ENCODE results near the gene AHRR.

AHRR gene

DNA sequence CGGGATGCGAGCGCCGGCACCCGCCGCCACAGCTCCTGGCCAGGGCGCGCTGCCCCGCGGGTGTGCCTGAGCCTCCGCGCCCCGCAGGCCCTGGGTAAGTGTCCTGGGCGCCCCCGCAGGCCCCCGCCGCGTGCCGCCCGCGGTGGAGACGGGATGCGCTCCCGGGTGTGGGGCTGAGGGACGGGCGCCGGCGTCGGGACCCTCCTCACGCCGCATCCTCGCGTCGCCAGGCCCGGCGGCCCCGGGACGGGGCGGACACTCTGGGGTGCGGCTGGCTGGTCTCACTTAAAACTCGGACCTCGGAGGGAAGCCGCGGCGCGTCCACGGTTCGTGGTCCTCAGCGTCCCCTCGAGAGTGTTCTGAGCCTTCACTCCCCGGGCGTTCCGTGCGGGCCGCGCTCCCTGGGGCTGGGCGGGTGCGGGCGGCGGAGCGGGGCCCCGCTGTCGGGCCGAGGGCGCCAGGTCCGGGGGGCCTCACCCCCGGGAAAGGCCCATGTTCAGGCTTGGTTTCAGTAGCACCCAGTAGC lies 275 bp downstream of the AHRR start:
- DNase-seq, result no peak

- DNase-seq, result peak; percentile 50
These were observed 897 bp downstream of the AHRR start for GRCh38 chr5:322281-322941.

GRCh38 chr5:322942-323879 lies 1.7 kb downstream of the AHRR start:
- peak; percentile 55 for DNase-seq

DNA sequence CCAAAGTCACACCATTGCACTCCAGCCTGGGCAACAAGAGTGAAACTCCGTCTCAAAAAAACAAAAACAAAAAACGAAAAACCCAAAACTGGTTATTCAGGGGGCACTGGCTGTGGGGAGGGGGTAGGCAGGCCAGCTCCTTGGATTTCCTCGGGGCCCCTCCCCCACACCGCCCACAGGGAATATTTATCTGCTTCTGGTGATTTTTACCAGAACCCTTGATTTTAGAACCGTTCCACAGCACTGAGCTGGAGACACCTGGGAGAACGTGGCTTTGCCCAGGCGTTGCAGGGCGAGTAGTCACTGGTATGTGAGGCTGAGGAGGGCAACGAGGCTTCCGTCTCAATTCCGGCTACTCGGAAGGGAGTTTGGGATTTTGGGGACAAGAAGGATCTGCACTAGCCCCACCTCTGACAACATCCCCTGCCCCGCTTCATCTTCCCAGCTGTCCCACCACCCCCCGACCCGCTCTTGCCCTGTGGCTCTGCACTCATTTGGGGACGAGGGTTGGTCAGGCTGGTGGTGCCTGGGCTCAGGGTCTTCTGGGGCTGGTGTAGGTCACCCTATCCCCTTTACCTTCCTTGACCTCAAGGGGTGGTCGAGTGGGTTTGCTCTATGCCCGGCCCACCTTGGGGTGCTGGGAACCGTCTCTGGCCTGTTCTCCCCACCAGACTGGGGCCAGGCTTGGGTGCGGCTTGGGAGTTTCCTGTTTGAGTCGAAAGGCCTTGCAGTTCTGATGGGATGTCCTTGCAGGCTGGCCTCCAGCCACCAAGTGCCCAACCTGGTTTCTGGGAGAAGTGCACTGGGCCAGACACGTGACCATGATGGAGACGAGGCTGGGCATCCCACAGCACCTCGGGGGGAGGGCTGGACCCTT lies 3.5 kb downstream of the AHRR start:
- no peak for DNase-seq

GRCh38 chr5:326109-326508 lies 4.6 kb downstream of the AHRR start:
- no peak for DNase-seq

GRCh38 chr5:329121-329735 lies 7.7 kb downstream of the AHRR start:
- DNase-seq, result peak; percentile 56

DNA sequence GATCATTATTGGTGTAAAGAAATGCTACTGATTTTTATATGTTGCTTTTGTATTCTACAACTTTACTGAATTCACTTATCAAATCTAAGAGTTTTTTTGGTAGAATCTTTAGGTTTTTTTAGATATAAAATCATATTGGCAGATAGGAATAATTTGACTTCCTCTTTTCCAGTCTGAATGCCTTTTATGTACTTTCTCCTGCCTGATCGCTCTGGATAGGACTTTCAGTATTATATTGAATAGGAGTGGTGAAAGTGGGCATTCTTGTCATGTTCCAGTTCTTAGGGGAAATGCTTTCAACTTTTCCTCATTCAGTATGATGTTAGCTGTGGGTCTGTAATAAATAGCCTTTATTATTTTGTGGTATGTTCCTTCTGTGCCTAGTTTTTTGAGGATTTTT lies 8.3 kb downstream of the AHRR start:
- no peak for DNase-seq

DNA sequence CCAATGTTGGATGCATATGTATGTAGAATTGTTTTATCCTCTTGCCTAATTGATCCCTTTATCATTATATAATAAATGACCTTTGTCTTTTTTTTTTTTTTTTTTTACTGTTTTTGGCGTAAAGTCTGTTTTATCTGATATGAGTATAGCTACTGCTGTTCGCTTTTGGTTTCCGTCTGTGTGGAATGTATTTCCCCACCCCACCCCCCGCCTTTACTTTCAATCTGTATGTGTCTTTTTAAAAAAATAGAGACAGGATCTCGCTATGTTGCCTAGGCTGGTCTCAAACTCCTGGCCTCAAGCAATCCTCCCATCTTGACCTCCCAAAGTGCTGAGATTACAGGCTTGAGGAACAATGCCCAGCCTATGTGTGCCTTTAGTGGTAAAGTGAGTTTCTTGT lies 11.3 kb downstream of the AHRR start:
- no peak for DNase-seq

DNA sequence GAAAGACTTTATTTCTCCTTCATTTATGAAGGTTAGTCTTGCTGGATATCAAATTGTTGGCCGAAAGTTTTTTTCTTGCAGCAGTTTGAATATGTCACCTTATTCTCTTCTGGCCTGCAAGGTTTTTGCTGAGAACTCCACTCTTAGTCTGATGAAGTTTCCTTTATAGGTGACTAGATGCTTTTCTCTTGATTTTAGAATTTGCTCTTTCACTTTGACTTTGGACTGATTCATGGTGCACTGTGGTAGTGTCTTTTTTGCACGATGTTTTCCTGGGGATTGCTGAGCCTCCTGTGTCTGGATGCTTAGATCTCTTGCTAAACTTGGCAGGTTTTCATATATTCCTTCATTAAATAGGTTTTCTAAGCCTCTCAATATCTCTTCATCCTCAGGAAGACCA lies 12.4 kb downstream of the AHRR start:
- DNase-seq, result no peak

GRCh38 chr5:334903-335739 lies 13.6 kb downstream of the AHRR start:
- DNase-seq, result no peak

GRCh38 chr5:335740-336038 lies 14.2 kb downstream of the AHRR start:
- no peak for DNase-seq

GRCh38 chr5:337563-338130 lies 16.1 kb downstream of the AHRR start:
- peak; percentile 66 for DNase-seq

DNA sequence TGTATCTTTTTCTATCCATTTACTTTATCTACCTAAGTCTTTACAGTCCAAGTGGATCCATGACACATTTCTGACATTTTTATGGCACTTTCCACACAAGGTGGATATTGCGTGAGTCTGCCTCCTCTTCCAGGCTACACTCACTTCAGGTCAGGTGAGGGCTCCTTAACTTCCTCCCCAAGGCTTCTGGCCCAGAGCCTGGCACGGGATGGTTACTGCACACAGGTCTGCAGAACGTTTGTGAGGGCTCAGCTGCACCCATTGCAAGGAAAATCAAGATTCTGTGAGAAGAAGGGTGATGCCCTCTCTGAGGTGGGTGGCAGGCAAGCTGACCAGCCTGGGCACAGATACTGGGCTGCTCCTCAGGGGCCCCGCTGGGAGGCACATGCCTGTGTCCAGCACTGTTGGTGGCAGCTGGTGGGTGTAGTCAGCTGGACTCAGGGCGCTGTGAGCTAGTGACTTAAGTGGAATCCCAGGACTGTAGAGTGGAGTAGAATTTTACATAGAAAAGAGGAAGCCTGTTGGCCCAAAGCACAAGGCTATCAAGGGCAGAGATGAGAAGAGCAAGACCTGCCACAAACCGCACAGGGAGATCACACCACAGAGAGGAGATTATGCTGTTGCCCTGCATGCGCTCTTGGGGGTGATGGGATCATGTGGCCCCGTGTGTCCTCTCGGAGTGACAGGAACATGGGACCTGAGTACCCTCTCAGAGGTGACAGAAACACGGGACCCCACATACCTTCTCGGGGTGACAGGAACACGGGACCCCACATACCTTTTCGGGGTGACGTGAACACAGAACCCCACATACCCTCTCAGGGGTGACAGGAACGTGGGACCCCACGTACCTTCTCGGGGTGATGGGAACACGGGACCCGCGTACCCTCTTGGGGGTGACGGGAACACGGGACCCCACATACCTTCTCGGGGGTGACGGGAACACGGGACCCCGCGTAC lies 21.3 kb downstream of the AHRR start:
- no peak for DNase-seq

- peak; percentile 92 for DNase-seq
These were observed 22.2 kb downstream of the AHRR start for GRCh38 chr5:343461-344401.

DNA sequence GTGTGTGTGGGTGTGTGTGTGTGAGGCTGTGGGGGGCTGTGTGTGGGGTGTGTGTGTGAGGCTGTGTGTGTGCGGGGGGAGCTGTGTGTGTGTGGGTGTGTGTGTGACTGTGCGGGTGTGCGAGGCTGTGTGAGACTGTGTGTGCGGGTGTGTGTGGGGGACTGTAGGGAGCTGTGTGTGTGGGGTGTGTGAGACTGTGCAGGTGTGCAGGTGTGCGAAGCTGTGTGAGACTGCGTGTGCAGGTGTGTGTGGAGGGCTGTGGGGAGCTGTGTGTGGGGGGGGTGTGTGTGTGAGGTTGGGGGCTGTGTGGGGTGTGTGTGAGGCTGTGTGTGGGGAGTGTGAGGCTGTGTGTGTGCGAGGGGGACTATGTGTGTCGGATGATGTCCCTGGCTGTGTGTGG lies 23.2 kb downstream of the AHRR start:
- no peak for DNase-seq

- peak; percentile 62 for DNase-seq
These were observed 24.1 kb downstream of the AHRR start for GRCh38 chr5:345404-346195.

DNA sequence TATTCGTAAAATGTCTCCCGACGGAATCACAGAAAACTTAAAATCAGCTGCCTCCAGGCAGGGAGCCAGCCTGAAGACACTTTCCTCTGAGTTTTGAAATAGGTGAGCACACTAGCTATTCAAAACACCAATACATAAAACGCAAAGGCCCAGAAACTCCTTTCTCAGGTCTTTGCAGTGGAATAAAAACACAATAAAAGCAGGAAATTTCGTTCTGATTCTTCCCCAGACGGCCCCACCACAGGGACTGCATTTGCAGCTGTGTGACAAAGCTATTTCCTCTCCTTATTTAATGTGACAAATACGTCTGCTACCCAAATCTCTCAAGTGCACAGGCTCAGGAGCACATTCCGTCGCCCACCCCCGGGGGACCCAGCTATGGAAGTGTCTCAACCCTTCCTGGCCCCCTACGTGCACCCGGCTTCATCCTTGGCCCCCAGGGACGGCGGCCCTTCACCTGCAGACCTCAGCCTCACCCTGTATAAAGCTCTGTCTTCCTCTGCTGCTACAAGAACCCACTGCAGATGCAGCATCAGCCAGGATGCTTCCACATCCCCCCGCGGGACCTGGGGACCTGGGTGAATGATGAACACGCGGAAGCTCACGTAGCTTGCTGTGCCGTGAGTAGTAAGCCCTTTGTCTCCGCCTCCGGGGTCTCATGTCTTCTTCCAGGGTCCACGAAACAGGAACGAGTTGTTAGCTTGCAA lies 24.9 kb downstream of the AHRR start:
- DNase-seq, result no peak

All from fibroblast of skin of scalp (primary cell).